ENCODE data around the gene NRAP. TPM values are rescaled to one million over a fixed set of nuclear protein-coding genes. Genes with fewer than 3 reads are reported as not detected.

The NRAP gene
- total and polyA plus RNA-seq, 12 donors = 168 to 1,999 (median 1,161) TPM

- peaks cover 0 to 56% (median 8%) of the 10 kb centered on the region in 9 donors for H3K4me1 ChIP-seq
Observed at GRCh38 chr10:113619401-113619800, 44.4 kb downstream of the NRAP start.

GRCh38 chr10:113618338-113618737 lies 45.5 kb downstream of the NRAP start:
- intact Hi-C loops (cut with DNase I) = no loop called here
- H3K27me3 ChIP-seq = peaks cover 0 to 31% (median 16%) of the 10 kb centered on the region in 7 donors
- peaks cover 0 to 87% (median 0%) of the 10 kb centered on the region in 9 donors for H3K36me3 ChIP-seq
- WGBS, 2 donors = 81 to 85% methylated on average over 7 of the region's 7 CpGs
- no peaks in the 10 kb centered on the region for H3K9me3 ChIP-seq
- ATAC-seq (peak in 2 of 8 donors; percentile 10 to 48), DNase-seq (no peak)
- no peak overlapping the region for H3K4me3 ChIP-seq
- TF ChIP-seq CTCF (IDR thresholded peaks at IDR 0.05) = no peak
- peaks cover 0 to 56% (median 13%) of the 10 kb centered on the region in 9 donors for H3K4me1 ChIP-seq
- H3K27ac ChIP-seq = peak overlapping the region in 4 of 10 donors; percentile 22 to 49 (median 37)

More at GRCh38 chr10:113619401-113619800, 44.4 kb downstream of the NRAP start:
- 95 to 97% methylated on average over 1 of the region's 1 CpG for WGBS, 2 donors
- Histone ChIP-seq H3K27me3 (peaks cover 0 to 27% (median 16%) of the 10 kb centered on the region in 7 donors), H3K36me3 (peaks cover 0 to 85% (median 0%) of the 10 kb centered on the region in 9 donors), H3K9me3 (no peaks in the 10 kb centered on the region), H3K27ac (peak overlapping the region in 2 of 10 donors; percentile 22 to 39), H3K4me3 (no peak overlapping the region)
- ATAC-seq = no peak
- TF ChIP-seq CTCF (IDR thresholded peaks at IDR 0.05) = no peak
- DNase-seq = no peak
- intact Hi-C loops (cut with DNase I) = no loop called here

DNA sequence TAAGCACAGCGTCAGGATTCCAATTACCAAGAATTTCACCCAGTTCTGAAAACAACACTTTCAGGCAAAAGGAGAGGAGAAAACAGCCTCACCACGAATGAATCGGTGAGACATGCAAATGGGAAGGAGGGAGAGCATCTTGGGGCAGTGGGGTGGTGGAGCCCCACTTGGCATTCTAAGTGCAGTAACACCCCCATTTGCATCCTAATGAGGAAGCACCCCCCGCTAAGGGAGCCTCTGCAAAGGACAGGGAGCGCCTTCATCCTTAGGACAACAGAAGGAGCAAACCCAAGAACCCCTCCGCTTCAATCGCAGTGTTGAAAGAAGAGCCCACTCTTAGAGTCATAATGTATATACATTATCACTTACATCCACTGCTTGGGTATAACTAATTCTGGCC lies 46.8 kb downstream of the NRAP start:
- Histone ChIP-seq H3K27ac (no peak overlapping the region), H3K4me1 (peaks cover 0 to 63% (median 20%) of the 10 kb centered on the region in 9 donors), H3K36me3 (peaks cover 0 to 83% (median 0%) of the 10 kb centered on the region in 9 donors), H3K4me3 (no peak overlapping the region), H3K27me3 (peaks cover 0 to 31% (median 16%) of the 10 kb centered on the region in 7 donors), H3K9me3 (no peaks in the 10 kb centered on the region)
- DNase-seq (no peak), ATAC-seq (no peak)
- intact Hi-C loops (cut with DNase I) = no loop called here
- TF ChIP-seq CTCF (IDR thresholded peaks at IDR 0.05) = no peak
- WGBS, 2 donors = 33 to 34% methylated on average over 7 of the region's 7 CpGs

GRCh38 chr10:113616244-113617074 lies 47.4 kb downstream of the NRAP start:
- H3K36me3 ChIP-seq = peaks cover 0 to 80% (median 0%) of the 10 kb centered on the region in 9 donors
- H3K4me1 ChIP-seq = peaks cover 0 to 69% (median 26%) of the 10 kb centered on the region in 9 donors
- H3K4me3 ChIP-seq = no peak overlapping the region
- intact Hi-C loops (cut with DNase I) = no loop called here
- H3K27me3 ChIP-seq = peaks cover 0 to 31% (median 16%) of the 10 kb centered on the region in 7 donors
- 17 to 26% methylated on average over 5 of the region's 5 CpGs for WGBS, 2 donors
- no peak for ATAC-seq
- H3K9me3 ChIP-seq = no peaks in the 10 kb centered on the region
- H3K27ac ChIP-seq = no peak overlapping the region
- no peak for DNase-seq
- peak in 5 of 9 donors; percentile 12 to 33 (median 25) for TF ChIP-seq CTCF (IDR thresholded peaks at IDR 0.05)
